G401.6 (cell line): ENCODE measurements around the gene VPS39.

Source experiments
- FAIRE-seq: peaks from 2 replicates; lab custom pipeline; 2012; peaks lifted over from hg19 to GRCh38; lab: Jason Lieb, UNC

The VPS39 gene

DNA sequence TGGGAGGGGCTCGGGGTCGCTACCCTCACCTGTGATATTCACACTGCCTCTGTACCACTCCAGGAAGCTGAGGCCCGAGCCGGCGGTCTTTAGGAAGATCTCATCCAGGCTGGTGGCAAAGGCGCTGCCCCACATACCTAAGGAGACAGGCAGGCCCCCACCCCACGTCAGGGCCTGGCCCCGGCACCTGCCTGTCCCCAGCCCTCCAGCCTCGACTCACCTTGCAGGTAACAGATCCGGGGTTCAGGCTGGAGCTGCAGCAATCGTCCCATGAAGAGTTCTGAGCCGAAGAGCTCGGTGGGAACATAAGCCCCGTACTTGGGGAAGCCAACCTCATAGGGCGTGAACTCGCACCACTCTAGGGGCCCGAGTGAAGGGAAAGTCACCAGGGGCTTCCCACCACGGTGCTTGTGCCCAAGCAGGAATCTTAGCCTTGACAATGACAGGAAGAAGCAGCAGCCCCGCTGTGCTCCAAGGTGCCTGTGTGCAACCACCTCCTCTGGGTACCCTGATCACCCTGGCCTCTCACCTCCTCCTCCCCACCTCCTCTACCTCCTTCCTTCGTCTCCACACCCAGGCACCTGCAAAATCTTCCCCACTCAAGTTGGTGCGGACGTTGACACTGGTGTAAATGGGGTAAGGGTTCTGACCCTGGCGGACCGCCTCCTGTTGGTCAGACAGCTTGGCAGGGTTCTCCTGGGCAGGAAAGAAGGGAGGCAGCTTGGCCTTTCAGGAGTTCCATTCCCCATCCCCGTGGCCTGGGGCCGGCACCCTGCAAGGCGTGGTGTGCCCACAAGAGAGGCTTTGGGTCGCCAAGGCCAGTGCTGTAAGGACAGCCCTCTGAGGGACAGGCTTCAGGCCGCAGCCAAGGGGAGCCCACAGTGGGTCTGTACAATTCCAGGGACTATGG is 62.3 kb downstream of the VPS39 start:
- FAIRE-seq: no peak

- no peak for FAIRE-seq
Measured at GRCh38 chr15:42144841-42145375, 63.2 kb downstream of the VPS39 start.

DNA sequence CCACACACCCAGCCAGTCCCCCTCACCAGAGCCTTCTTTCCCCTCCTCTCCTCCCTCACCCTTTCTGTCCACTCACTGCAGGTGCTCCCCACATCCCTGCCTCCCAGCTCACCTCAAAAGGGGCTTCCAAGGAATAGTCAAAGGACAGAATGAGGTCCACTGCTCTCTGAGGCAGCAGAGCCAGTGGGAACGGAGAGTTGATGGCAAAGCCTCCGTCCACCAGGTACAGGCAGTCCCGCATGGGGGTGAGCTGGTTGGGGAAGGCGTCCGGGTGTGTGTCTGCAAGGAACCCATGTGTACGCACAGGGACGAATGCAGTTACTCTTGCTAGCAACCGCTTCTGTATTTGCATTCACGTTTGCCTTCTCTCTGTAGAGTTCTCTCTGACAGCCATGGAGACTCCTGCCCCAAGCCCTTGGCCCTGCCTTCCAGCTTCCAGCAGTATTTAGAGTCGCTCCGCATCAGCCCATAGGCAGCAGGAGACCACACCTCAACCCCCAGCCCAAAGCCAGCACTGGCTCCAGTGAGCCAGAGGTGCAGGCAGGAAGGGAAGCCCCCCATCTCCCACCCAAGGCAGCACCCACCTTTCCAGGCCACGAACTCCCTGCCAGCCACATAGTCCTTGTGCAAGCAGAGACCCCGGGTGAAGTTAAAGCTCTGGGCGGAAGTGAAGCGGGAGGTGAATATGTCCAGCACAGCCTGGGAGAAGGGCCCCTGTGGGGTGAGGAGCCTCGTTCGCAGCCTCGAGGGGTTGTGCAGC is 64.1 kb downstream of the VPS39 start:
- no peak for FAIRE-seq

GRCh38 chr15:42143356-42143755 is 64.7 kb downstream of the VPS39 start:
- FAIRE-seq: no peak

- FAIRE-seq: no peak
Measured at GRCh38 chr15:42141795-42142667, 66.1 kb downstream of the VPS39 start.

DNA sequence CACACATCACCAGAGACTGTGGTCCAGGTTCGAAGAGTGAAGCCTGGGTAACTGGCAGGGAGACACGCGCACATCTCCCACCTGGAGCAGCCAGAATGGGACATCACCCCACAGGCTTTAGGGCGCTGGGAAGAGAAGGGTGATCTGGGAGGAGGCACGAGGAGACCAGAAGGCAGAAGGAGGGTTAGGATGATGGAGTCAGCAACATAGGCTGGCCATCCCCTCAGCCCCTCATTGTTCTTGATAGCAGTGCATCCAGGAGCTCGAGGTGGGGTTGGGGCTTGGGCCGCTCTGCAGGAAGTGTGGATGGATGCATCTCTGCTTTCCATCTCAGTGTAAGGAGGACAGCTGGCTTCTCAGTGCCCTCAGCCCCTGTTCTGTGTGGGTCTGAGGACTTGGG is 66.9 kb downstream of the VPS39 start:
- no peak for FAIRE-seq

- no peak for FAIRE-seq
Measured at GRCh38 chr15:42140383-42141070, 67.6 kb downstream of the VPS39 start.

GRCh38 chr15:42139596-42139995 is 68.5 kb downstream of the VPS39 start:
- no peak for FAIRE-seq

DNA sequence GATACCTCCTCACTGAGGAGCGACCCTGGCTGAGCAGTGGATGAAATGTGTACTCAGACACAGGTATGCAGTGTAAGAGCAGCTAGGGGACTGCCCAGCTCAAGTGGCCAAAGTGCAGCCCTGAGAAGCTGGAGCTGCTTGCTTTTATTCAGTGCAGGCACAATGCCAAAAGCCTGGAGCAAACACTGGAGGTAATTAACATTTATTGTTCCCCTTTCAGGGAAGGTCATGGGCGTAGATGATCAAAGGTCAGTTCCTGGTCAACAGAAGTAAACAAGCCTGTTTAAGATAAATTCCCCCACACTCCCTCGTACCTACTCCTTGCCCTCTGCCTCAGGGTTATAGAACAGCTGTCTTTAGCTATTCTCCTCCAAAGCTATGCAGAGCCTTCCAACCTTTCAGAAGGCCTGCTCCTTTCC is 69.1 kb downstream of the VPS39 start:
- FAIRE-seq: no peak

DNA sequence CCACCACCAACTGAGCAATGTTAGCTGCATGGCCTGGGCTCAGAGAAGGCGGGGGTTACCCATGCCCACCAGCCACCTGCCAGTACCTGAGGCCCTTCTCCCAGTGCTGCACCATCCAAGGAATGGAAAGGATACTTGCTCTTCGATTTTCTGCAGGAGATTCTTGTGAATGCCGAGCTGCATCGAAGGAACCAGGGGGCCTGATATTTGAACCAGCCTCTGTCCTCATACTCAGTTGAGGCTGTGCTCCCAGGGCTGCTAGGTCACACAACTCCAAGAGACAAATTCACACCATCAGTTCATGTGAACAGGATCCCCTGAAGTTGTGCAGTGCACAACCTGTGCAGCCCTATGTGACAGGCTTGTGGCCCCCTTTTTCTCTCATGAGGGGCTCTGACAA is 69.7 kb downstream of the VPS39 start:
- FAIRE-seq: no peak

DNA sequence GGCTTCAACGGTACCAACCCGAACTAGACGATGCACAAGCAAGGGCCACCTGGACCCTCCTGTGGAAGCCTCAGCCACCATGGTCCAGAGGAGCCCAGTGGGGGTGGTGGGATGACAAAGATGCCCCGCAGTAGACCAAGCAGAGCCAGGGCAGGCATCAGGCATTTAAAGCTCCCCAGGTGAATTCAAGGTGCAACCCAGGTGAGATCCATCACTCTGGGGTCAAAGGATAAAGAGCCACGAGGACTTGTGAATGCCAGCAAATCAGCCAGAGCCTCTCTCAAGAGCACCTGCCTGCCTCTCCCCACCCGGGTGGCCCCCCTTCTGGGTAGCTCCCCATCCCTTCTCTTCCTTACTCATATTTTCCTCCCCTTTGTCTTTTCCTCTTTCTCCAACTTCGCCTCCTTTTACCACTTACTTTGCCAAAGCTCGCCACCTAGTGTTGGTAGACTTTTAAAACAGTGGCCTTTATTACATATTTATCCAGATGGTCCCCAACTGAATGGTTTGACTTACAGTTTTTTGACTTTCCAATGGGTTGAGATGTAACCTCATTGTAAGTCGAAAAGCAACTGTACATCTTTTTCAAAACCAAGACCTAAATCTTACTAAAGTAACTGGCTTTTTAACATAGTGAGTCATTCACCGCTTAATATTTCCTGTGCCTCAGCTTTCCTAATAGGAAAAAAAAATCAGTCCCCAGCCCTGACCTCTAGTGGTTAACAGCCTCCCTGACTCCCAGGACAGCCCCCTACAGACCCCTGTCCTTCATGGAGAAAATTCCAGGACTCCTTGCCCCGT is 70.4 kb downstream of the VPS39 start:
- peak; percentile 94 for FAIRE-seq

DNA sequence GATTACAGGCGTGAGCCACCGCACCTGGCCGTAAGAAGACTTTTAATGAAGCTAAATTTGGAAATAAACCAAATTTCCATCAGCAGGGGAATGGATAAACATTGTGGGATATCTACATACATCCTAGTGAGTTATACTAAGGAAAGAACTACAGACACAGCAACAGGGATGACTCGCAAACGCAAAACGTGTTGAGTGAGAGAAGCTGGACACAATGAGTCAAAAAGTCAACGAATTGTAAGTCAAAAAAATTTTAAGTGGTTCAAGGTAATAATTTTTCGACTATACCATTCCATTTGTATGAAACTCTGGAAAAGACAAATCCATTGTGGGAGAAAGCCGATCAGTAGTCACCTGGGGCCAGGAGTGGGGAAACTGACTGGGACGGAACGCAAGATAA is 71.6 kb downstream of the VPS39 start:
- FAIRE-seq: no peak

DNA sequence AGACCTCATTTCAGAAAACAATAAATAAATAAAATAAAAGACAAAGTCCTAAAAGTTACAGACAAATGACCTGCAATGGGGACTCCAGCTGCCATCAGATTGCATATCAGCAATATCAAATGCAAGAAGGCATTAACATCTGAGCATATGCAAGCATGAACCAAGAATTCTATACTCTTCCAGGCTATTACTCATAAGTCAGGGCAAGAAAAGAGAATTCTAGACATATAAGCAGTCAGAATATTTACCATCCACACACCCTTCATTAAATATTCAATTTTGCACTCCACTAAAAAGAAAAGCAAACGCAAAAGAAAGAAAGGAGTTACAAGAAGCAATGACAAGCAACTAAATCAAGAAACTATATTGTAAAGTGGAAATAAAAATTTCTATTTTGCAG is 72.8 kb downstream of the VPS39 start:
- FAIRE-seq: no peak

GRCh38 chr15:42134617-42135245 is 73.4 kb downstream of the VPS39 start:
- FAIRE-seq: no peak

- no peak for FAIRE-seq
Measured at GRCh38 chr15:42133886-42134502, 74.1 kb downstream of the VPS39 start.

DNA sequence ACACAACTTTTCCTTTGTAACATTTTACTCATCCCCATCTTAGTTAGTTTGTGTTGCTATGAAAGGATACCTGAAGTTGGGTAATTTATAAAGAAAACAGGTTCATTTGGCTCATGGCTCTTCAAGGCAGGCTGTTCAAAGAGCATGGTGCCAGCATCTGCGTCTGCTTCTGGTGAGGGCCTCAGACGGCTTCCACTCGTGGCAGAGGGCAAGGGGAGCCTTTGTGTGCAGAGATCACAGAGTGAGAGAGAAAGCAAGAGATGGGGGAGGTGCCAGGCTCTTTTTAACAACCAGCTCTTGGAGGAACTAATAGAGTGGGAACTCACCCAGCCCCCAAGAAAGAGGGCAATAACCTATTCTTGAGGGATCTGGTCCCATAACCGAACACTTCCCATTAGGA is 74.7 kb downstream of the VPS39 start:
- no peak for FAIRE-seq

GRCh38 chr15:42131826-42132806 is 76.0 kb downstream of the VPS39 start:
- no peak for FAIRE-seq

GRCh38 chr15:42131006-42131405 is 77.1 kb downstream of the VPS39 start:
- no peak for FAIRE-seq
